PC-3 (cell line): Measurements from ENCODE around the gene ASCC3. TPM values are rescaled to one million over a fixed set of nuclear protein-coding genes. Genes with fewer than 3 reads are reported as not detected.
A peak's percentile ranks its signal among the peaks of the same experiment; 100 is the strongest.

Experiments used
- ATAC-seq: fragments of 200-7000 bp; cut with Tn5 transposase; 2 replicates; pipeline ENCODE4 v1.9.1; 2020; ENCODE audit warnings: mild to moderate bottlenecking, moderate library complexity
- BruUV-seq: library from RNA; stranded (reverse); fragments of 400-500 nt; replicated peaks from 2 replicates; lab custom pipeline; 2021; lab: Mats Ljungman, UMichigan
- CTCF ChIA-PET: fragments of 300-600 bp; sonication (Branson Sonifier 250); formaldehyde crosslinking; loops from one replicate; lab custom pipeline; 2022; ENCODE audit warnings: antibody characterized with exemption; lab: Charles Lee
- POLR2A ChIA-PET: fragments of 300-600 bp; sonication (Branson Sonifier 250); formaldehyde crosslinking; loops from one replicate; lab custom pipeline; 2022; ENCODE audit warnings: antibody characterized with exemption; ENCODE audit not compliant: unreplicated experiment; lab: Charles Lee
- DNase-seq: peaks from one replicate; pipeline ENCODE4 v3.0.0-alpha.2; 2015
- H2AFZ ChIP-seq: fragments of 300-600 bp; sonication (generic); 2 replicates; pipeline ENCODE4 v1.6.0; 2016; ENCODE audit warnings: antibody characterized with exemption, low read length
- H3F3A ChIP-seq: fragments of 300-600 bp; sonication (generic); one replicate; pipeline ENCODE4 v1.6.0; 2017; ENCODE audit warnings: antibody characterized with exemption, low read length, control low read depth, mild to moderate bottlenecking; ENCODE audit not compliant: unreplicated experiment
- H3K27ac ChIP-seq: fragments of 300-600 bp; sonication (generic); 2 replicates; pipeline ENCODE4 v1.5.1; 2016; ENCODE audit warnings: mild to moderate bottlenecking, low read length
- H3K27me3 ChIP-seq: fragments of 300-600 bp; sonication (generic); 2 replicates; pipeline ENCODE4 v1.6.1; 2016; ENCODE audit warnings: low read length, mixed read lengths
- H3K36me3 ChIP-seq: fragments of 300-600 bp; sonication (generic); 2 replicates; pipeline ENCODE4 v1.6.1; 2016; ENCODE audit warnings: low read depth, mixed run types, low read length, mixed read lengths
- H3K4me1 ChIP-seq: fragments of 300-600 bp; sonication (generic); 2 replicates; pipeline ENCODE4 v1.5.1; 2016; ENCODE audit warnings: low read length; ENCODE audit not compliant: insufficient read depth
- H3K4me2 ChIP-seq: fragments of 300-600 bp; sonication (generic); 2 replicates; pipeline ENCODE4 v1.6.0; 2016; ENCODE audit warnings: low read length
- H3K4me3 ChIP-seq: fragments of 300-600 bp; sonication (generic); 2 replicates; pipeline ENCODE4 v1.5.1; 2016; ENCODE audit warnings: mild to moderate bottlenecking, low read length, mixed read lengths
- H3K79me2 ChIP-seq: fragments of 300-600 bp; sonication (generic); 2 replicates; pipeline ENCODE4 v1.6.1; 2017; ENCODE audit warnings: low read length, mixed read lengths
- H3K9ac ChIP-seq: fragments of 300-600 bp; sonication (generic); 2 replicates; pipeline ENCODE4 v1.6.0; 2016; ENCODE audit warnings: mild to moderate bottlenecking, low read length
- H3K9me2 ChIP-seq: fragments of 300-600 bp; sonication (generic); replicated peaks from 2 replicates; pipeline ENCODE4 v1.6.1; 2016; ENCODE audit warnings: mixed run types, low read length, mixed read lengths
- H3K9me3 ChIP-seq: fragments of 300-600 bp; sonication (generic); 2 replicates; pipeline ENCODE4 v1.6.1; 2016; ENCODE audit warnings: low read length, mixed read lengths
- H4K20me1 ChIP-seq: fragments of 300-600 bp; sonication (generic); 2 replicates; pipeline ENCODE4 v1.6.1; 2016; ENCODE audit warnings: low read length, mixed read lengths
- CTCF ChIP-seq: fragments of 300-600 bp; sonication (generic); conservative IDR thresholded peaks from 2 replicates; pipeline ENCODE4 v1.5.1; 2017; ENCODE audit warnings: antibody characterized with exemption, low read depth, mild to moderate bottlenecking, low read length
- EZH2 ChIP-seq: fragments of 300-600 bp; sonication (generic); IDR thresholded peaks from one replicate; pipeline ENCODE4 v1.6.1; 2017; ENCODE audit warnings: antibody characterized with exemption, mild to moderate bottlenecking, low read length; ENCODE audit not compliant: unreplicated experiment
- EZH2phosphoT487 ChIP-seq: fragments of 300-600 bp; sonication (generic); IDR thresholded peaks from 2 replicates; pipeline ENCODE4 v1.6.1; 2018; ENCODE audit warnings: mild to moderate bottlenecking, antibody characterized with exemption, low read length, borderline replicate concordance
- intact Hi-C: fragments of 100-400 bp; cut with micrococcal nuclease; formaldehyde crosslinking; loops from 2 replicates; pipeline ENCODE4 v1.9.0; 2023
- total RNA-seq: library from RNA; depleted of rRNA; stranded (reverse); fragments of >200 nt; gene quantifications from 2 replicates; pipeline ENCODE4 v1.2.3, GENCODE V29; 2014

The ASCC3 gene
- total RNA-seq, 1 experiment from 2014 or later = 27.7 TPM

- no peaks in the 10 kb centered on the region for H3K27me3 ChIP-seq
- no peak overlapping the region for H3K9ac ChIP-seq
- no peaks in the 10 kb centered on the region for H3K4me1 ChIP-seq
- no peak overlapping the region for H2AFZ ChIP-seq
- no peak overlapping the region for H3K4me3 ChIP-seq
- H3F3A ChIP-seq = no peaks in the 10 kb centered on the region
- no peaks in the 10 kb centered on the region for H3K79me2 ChIP-seq
- DNase-seq = no peak
- intact Hi-C loops = no loop called here
- H3K9me3 ChIP-seq = no peaks in the 10 kb centered on the region
- H3K36me3 ChIP-seq = peaks cover 4% of the 10 kb centered on the region; the same call in 1 of the 2 replicates
- TF ChIP-seq CTCF = no peak
- no peak for TF ChIP-seq EZH2
- TF ChIP-seq EZH2phosphoT487 = no peak
- no peak overlapping the region for H3K27ac ChIP-seq
- no peak for ATAC-seq
- BruUV-seq = no TSS peak
- no peaks in the 10 kb centered on the region for H4K20me1 ChIP-seq
- no peaks in the 10 kb centered on the region for H3K9me2 ChIP-seq
- POLR2A ChIA-PET = no interaction called here
- H3K4me2 ChIP-seq = no peak overlapping the region
- CTCF ChIA-PET = no interaction called here
Measured at GRCh38 chr6:100538086-100538485, 343.0 kb downstream of the ASCC3 start.

- Histone ChIP-seq H3F3A (no peaks in the 10 kb centered on the region), H3K36me3 (no peaks in the 10 kb centered on the region), H3K9me3 (no peaks in the 10 kb centered on the region), H3K4me1 (0 out of 2 replicates have a peak, but pooled peaks cover 5% of the 10 kb centered on the region), H3K27me3 (no peaks in the 10 kb centered on the region), H3K9me2 (no peaks in the 10 kb centered on the region), H3K4me2 (no peak overlapping the region), H3K79me2 (no peaks in the 10 kb centered on the region), H3K9ac (no peak overlapping the region), H2AFZ (no peak overlapping the region), H3K27ac (no peak overlapping the region), H3K4me3 (no peak overlapping the region), H4K20me1 (no peaks in the 10 kb centered on the region)
- intact Hi-C loops = no loop called here
- ChIA-PET CTCF (no interaction called here), POLR2A (no interaction called here)
- ATAC-seq = peak; percentile 83
- no peak for TF ChIP-seq CTCF
- TF ChIP-seq EZH2 = no peak
- TF ChIP-seq EZH2phosphoT487 = no peak
- no peak for DNase-seq
- no TSS peak for BruUV-seq
Measured at GRCh38 chr6:100518588-100518987, 362.5 kb downstream of the ASCC3 start.

GRCh38 chr6:100517633-100518032 is 363.5 kb downstream of the ASCC3 start:
- ATAC-seq (no peak), DNase-seq (no peak)
- BruUV-seq = no TSS peak
- H3K36me3 ChIP-seq = no peaks in the 10 kb centered on the region
- H3K4me3 ChIP-seq = no peak overlapping the region
- TF ChIP-seq EZH2phosphoT487 (no peak), CTCF (no peak), EZH2 (no peak)
- H3F3A ChIP-seq = no peaks in the 10 kb centered on the region
- H2AFZ ChIP-seq = no peak overlapping the region
- intact Hi-C loops = no loop called here
- CTCF ChIA-PET = no interaction called here
- POLR2A ChIA-PET = no interaction called here
- no peaks in the 10 kb centered on the region for H4K20me1 ChIP-seq
- no peak overlapping the region for H3K4me2 ChIP-seq
- H3K9me2 ChIP-seq = no peaks in the 10 kb centered on the region
- no peaks in the 10 kb centered on the region for H3K27me3 ChIP-seq
- H3K27ac ChIP-seq = no peak overlapping the region
- peaks cover 7% of the 10 kb centered on the region; the same call in 1 of the 2 replicates for H3K4me1 ChIP-seq
- no peaks in the 10 kb centered on the region for H3K79me2 ChIP-seq
- H3K9me3 ChIP-seq = no peaks in the 10 kb centered on the region
- H3K9ac ChIP-seq = no peak overlapping the region
